A204.1 (cell line): Measurements from ENCODE around the gene PFKFB4.
"Not testable (repeated sequence)": the region's sequence is repeated elsewhere in the genome, so short reads cannot be mapped to it uniquely, and the experiment has no call there.

Experiments
- FAIRE-seq: peaks from 2 replicates; lab custom pipeline; 2012; peaks lifted over from hg19 to GRCh38; lab: Jason Lieb, UNC

The PFKFB4 gene

DNA sequence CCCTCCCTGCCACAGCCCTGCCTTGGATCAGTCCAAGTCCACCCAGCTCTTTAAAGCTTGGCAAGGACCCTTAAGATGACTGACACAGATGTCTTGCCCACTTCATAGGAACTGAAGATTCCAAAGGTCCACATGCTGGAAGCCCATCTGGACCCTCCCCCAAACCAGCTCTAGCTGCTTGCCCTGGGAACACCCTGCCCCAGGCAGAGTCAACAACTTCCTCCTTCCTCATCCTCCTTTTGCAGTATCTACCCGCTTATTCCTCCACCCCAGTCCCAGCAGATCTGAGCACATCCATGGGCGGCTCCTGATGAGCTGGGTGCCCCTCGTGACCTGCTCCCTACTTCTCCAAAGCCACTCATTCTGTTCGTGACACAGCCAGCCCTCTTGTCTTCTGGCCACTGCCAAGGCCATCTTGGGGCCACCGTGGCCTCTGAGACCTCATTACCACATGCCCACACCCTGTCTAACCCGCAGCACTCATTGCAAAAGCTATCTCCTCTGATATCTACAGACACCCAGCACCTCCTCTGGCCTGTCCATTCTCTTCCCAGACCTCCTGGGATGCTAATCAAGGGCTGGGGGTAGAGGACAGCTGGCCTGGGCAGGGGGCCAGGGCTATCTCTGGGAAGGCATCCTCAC is 2.0 kb upstream of the PFKFB4 start:
- FAIRE-seq: no peak

DNA sequence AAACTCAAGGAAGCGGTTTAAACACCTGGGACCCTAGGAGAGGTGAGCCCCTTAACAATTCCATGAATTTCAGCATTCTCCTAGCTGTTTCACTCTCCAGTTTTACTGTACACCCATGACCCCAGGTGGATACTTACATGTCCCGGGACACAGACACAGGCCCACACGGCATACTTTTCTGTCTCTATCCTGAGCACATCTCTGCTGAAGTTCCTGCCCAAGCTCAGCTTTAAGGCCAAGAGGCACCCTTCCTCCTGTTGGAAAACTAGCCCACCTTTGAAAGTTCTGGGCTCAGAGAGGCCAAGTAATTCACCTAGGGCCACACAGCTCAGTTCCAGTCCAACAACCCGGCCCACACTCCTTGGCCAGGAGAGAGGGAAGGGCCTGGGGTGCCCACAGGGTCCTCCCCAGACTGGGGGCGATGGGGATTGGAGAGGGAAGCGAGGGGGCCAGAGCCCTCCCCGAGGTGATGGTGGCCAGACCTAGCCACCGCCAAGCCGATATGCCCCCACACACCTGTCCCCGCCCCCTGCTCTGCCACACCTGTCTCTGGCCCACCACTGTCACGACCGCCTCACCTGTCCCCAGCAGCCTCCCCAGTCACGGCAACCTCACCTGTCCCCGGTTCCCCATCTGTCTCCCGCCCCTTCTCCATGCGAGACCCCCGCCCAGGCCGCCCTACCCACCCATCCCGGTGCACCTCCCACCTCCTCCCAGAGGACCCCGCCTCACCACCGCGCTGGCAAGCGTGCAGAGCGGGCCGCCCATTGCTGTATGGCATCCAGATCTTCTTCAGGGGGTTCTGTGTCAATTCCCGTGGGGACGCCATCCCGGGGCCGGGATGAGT is 431 bp downstream of the PFKFB4 start:
- FAIRE-seq: no peak

DNA sequence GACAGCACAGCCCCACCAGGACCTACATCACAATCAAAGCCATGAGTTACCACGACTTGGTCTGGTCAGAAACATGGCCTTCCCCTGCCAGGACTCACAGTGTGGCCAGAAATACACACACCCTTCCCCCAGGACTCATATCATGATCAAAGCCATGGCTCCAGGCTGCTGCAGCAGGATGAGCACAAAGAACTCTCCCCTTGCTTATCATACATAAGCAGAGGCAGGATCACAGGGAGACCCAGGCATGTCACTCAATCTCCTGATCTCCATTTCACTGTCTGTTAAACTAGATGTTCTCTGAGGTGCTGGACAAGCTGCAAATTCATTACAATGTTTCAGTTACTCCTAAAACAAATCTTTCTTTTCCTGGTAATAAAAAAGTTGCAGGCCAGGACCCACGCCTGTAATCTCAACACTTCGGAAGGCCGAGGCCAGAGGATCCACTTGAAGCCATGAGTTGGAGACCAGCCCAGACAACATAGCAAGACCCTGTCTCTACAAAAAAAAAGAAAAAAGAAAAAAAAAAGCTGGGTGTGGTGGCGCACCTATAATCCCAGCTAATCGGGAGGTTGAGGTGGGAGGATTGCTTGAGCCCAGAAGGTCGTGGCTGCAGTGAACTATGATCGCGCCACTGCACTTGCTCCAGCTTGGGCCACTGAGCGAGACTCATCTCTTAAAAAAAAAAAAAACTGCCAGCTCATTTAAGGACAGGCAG is 1.2 kb downstream of the PFKFB4 start:
- no peak for FAIRE-seq

DNA sequence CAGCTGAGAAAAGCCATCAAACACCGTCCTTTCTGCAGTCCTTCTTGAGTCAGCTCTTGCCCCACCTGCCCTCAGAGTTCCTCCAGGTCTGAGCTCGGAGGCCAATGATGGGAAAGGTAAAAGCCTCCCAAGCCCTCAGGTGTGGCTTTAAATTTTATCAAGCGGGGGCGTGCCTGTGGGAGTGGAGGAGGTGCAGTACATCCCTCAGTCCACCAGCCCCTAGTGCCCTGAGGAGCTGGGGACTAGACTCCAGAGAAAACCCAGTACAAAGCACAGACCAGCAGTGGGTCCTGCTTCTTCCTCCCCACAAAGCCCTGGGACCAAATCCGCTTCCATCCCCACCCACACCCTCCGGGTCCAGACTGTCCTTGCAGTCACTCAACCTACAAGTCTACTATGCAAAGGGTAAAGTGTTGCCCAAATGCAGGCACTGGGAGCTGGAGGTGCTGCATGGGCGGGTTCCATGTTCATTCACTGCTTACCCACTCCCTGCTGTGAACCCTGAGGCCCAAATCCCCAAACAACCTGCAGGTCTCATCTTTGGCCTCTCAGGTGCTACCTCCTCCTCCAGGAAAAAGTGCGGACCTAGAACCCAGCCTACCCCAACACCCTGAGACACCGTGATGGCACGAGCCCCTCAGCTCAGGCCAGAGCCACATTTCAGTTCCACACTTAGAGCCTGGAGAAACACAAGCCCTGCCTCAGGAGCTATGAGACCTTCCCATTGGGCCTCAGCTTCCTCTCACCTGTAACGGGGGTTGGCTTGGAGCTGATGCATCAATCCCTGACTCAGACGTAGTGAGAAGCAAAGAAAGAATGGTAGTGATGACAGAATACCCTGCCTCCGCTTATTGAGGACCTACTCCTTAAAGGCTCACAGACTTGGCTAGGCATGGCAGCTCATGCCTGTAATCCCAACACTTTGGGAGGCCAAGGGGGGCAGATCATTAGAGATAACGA is 2.4 kb downstream of the PFKFB4 start:
- FAIRE-seq: no peak

DNA sequence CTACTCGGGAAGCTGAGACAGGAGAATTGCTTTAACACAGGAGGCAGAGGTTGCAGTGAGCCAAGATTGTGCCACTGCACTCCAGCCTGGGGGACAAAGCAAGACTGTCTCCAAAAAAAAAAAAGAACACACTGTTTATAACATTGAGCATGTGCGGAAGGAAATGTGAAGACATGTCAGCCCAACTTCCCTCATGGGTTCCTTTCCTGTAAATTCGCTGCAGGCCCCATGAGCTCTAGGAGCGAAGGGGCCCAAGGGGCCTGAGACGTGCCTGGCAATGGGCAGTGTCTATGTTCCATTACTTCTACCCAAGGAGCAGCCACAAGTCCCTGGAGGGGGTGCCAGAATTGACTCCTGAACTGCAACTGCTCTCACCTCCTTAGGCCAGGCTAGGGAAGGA is 3.2 kb downstream of the PFKFB4 start:
- no peak for FAIRE-seq

DNA sequence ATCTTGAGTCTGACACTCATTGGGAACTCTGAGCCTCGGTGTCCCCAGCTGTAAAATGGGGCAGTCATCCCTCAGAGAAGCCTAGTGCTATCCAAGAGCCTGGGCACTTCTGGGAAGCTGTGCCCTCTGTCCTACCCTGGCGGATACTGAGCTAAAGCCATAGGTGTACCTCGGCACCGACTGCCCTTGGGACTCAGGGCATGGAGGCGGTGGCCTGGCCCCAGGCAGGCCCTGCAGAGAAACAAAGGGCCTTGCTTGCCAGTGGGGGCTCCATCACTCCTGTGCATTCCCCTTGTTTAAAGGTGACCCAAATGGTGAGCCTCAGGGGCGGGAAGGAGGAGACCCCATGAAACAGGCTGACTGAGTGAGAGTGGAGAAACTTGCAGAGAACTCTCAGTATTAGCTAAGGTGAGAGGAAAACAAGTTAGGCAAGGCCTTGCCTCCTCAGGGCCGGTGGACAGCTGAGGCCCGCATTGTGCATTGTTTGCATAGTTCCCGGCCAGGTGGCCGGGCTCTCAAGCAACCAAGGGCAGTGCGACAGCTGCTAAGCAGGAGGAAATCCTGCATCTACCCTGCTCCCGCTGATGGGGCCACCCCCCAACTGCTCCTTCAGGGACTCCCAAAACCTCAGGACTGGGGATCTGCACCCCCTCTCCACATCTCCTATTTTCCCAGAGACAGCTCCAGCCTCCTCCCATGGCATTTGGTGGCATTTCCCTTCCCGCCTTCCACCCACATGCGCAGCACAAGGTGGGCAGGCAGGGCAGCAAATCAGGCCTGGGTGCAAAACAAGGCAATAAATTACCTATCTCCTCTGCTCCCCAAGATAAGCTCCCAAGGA is 4.3 kb downstream of the PFKFB4 start:
- FAIRE-seq: no peak

DNA sequence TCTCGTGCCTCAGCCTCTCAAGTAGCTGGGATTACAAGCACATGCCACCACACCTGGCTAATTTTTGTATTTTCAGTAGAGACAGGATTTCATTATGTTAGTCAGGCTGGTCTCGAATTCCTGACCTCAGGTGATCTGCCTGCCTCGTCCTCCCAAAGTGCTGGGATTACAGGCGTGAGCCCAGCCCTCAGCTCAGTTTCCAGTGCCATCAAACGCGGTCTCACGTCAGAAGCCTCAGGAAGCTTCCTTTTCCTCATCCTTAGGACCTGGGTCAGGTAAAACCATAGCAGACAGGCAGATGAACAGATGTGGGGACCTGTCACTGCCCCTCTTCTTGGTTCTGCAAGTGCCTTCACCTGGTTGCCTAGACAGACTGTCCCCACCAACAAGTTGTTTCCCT is 5.0 kb downstream of the PFKFB4 start:
- not testable (repeated sequence) for FAIRE-seq

DNA sequence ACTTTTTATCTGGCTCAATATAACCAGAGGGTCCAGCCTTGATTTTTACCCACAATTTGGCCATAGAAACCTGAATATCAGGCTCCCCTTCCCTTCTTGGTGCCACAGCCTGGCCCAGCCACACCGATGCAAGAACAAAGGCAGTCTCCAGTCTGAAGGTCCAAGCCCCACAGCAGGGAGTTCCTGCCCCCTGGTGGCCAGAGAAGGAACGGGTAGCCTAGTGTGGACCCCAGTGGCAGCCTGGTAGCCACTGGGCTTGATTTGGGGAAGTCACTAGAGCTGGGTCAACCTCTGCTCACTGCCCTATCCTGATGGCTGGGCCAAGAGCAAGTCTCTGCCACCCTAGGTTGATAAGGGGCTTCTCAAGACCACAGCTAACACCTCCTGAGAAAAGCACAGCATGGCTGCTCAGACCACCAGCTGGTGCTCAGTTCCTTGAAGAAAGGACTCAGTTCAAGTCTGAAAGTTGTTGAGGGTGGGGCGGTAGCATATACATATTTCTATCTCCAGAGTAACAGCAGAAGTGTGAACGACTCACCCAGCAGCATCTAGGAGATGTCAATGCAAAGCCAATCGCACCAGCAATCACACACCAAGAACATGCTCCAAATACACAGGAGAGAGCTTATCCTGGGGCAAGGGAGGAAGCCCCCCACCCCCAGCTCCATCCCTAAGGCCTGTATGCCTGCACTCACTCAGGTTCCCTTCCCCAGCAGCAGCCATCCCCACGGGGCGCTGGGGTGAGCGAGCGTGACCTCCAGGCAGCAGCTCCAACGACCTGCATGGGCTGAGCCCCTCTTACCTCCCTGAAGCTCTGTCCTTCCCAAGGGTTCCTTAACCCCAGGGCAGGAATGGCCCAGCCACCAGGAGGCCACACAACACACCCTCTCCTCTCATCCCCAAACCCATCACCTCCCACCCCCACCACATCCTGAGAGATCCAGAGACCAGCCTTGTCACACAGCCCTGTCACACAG is 7.6 kb downstream of the PFKFB4 start:
- no peak for FAIRE-seq

DNA sequence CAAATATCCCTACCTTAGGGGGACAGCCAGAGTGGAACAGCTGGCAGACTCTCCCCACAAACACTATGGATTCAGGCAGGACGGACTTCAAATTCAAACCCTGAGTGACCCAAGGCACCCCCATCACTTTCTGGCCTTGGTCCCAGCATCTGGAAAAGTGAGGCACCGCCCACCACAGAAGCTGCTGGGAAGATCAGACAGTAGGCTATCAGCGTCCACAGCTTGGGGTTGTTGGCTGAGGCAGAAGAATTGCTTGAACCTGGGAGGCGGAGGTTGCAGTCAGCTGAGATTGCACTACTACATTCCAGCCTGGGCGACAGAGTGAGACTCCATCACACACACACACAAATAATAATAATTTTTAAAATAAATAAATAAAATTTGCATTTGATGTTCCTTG is 8.5 kb downstream of the PFKFB4 start:
- FAIRE-seq: no peak

DNA sequence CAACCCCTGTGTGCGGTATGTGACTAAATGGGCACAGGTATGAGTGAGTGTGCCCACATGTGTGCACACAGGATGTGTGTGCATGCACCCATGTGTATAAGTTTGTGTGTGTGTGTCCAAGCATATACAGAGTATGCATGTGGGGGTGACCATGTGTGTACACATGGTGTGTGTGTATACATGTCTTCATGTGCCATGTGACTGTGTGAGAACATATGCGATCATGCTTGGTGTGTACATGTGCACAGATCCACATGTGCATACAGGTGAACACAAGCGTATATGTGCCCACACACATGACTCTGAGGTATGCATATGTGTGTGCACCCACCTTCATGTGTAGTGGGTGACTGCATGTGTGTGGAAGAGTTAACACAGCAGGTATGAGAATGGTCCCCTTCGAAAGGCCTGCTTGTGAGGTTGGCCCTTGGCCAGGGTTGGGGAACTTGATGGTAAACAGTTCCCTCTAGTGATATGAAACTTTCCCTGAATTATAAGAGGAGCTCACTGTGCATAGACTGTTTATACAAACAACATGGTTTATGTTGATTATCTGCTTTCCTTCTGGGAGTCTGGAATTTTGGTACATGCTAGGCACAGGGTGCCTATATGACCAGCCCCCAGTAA is 10.3 kb downstream of the PFKFB4 start:
- no peak for FAIRE-seq

DNA sequence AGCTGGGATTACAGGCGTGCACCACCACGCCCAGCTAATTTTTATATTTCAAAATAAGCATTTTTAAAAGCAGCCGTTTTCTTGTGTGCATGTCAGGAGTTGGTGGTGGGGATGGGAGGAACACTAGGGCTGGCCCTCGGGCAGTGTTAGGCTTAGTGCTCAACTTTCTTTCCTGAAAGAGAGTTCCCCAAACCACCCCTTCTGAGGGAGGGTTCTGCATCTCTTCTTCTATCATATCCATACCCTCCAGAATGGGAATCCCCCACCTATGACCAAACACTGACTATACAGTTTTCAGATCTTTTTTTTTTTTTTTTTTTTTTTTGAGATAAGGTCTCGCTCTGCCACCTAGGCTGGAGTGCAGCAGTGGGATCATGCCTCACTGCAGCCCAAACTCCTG is 12.5 kb downstream of the PFKFB4 start:
- no peak for FAIRE-seq

DNA sequence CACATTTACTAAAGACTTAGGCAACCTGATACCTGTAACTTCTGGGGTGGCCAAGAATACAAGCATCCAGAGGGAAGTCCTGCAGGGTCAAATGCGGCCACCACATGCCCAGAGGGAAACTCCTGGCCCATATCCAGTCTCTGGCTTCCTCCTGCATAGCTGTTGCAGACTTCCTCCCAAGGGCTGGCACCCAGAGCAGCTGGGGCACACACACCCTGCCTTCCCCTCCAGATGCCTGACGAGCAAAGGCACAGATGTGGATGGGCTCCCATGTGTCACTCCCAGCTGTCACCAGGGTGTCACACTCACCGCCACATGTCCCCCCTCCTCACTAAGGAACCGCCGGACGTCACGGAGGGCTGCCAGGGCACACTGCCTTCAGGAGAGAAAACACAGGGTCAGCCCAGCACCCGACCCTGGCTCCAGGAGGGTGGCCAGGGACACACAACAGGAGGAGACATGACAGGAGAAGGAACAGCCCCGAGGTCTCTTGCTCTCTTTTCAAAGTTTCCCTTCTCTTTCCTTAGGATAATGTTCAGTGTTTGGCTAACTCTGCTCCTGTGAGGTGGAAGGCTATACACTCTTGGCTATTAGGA is 13.2 kb downstream of the PFKFB4 start:
- FAIRE-seq: no peak

DNA sequence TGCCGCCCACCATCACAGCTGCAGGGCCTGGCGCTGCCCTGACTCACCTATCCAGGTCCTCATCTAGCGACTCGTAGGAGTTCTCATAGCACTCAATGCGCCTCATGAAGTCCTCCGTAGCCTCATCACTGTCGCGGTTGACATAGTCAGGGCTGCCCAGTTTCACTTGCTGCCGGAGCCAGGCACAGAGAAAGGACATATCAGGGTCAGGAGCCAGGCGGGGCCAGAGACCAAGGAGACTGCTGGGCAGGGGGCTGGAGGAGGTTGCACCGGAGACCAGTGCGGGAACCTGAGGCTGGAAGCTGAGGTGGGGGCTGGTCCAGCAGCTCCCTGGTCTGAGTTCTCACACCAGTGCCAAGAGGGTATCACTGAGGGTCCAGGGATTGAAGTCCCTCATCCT is 18.2 kb downstream of the PFKFB4 start:
- FAIRE-seq: no peak

DNA sequence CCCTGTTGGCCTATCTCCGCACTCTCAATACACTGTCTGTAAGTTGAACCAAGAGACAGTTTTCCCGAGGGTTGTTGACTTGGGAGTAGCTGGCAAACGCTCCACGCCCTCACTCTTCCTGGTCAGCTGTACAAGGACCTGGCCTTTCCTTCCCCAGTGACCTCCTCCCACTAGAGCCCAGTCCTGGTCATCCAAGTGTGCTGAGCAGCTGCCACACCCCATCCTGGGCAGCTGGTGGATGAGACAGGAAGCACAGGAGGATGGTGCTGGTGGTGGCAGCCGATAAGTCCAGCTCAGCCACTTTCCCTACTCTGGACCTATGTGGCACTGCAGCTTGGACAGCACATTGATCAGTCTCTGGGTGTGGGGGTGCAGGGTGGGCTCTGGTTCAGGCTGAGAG is 19.8 kb downstream of the PFKFB4 start:
- no peak for FAIRE-seq

DNA sequence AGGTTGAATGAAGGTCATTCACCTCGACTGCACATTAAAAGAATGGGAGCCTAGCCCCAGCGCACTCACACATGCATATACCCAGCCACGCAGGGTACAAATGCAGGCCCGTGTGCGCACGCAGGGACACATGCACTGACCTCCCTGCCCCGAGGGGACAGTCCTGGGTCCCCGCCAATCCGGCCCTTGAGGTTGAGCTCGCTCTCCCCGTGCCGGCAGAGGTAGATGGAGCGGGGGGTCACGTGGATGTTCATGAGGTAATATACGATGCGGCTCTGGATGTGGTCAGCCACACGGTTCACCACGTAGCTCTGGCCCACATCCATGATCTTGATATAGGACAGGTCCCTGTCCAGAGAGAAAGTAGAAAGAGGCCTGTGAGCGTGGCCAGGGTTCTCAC is 20.5 kb downstream of the PFKFB4 start:
- no peak for FAIRE-seq

DNA sequence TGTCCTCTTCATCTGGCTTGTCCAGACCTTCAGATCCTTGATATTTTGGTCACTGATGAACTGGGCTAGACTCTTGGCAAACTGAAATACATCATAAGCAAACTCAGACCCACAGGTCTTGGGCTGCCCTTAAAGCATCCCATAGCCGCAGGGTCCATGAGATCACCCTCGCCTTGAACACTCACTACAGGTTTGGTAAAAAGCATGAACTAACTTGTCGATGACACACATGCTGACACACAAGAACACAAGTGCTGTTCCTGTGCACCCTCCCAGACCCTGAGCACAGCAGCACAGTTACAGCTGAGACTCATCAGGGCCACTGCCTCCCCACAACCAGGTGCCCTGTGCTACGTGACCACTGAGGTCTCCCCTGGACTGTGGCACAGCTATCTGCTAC is 21.0 kb downstream of the PFKFB4 start:
- FAIRE-seq: no peak

DNA sequence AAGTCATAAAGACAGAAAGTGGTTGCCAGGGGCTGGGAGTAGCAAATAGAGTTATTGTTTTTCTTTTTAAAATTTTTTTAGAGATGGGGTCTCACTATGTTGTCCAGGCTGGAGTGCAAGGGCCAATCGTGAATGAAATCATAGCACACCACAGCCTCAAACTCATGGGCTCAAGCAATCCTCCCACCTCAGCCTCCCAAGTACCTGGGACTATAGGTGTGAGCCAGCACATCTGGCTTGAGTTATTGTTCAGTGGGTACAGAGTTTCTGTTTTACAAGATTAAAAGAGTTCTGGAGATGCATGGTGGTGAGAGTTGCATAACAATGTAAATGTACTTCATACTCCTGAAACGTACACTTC is 23.6 kb downstream of the PFKFB4 start:
- FAIRE-seq: no peak

DNA sequence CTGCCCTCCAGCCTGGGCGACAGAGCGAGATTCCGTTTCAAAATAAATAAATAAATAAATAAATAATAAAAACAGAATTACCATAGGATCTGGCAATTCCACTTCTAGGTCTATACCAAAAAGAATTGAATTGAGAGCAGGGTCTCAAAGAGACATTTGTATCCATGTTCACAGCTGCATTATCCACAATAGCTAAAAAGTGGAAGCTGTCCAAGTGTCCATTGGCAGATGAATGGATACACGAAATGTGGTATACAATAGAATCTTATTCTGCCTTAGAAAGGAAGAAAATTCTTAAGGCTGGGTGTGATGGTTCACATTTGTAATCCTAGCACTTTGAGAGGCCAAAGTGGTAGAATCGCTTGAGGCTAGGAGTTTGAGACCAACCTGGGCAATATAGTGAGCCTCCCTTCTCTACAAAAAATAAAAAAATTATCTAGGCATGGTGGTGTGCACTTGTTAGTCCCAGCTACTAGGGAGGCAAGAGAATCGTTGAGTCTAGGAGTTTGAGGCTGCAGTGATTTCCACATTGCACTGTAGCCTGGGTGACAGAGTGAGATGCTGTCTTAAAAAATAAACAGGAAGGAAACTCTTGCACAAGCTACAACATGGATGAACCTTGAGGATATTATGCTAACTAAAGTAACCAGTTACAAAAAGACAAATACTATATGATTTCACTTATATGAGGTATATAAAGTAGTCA is 24.2 kb downstream of the PFKFB4 start:
- no peak for FAIRE-seq

DNA sequence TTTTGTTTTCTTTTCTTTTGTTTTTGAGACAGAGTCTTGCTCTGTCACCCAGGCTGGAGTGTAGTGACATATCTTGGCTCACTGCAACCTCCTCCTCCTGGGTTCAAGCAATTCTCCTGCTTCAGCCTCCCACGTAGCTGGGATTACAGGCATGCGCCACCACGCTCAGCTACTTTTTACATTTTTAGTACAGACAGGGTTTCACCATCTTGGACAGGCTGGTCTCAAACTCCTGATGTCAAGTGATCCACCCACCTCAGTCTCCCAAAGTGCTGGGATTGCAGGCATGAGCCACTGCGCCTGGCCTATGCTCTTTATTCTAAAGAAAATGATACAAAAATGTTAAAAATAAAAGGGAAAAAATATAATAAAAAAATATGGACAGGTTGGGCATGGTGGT is 25.9 kb downstream of the PFKFB4 start:
- not testable (repeated sequence) for FAIRE-seq
